GM19025 (cell line): ENCODE measurements around the gene NPPC.

ENCODE experiments used
- ATAC-seq: cut with Tn5 transposase; IDR thresholded peaks from one replicate; pipeline ENCODE4 v1.9.1; 2021; ENCODE audit warnings: mild to moderate bottlenecking, low read depth, moderate library complexity; ENCODE audit not compliant: unreplicated experiment

NPPC gene

GRCh38 chr2:231936491-231936890 lies 10.3 kb upstream of the NPPC start:
- no peak for ATAC-seq

GRCh38 chr2:231935815-231936214 lies 9.6 kb upstream of the NPPC start:
- ATAC-seq, result no peak

- no peak for ATAC-seq
Measured at GRCh38 chr2:231935207-231935524, 9.0 kb upstream of the NPPC start.

GRCh38 chr2:231934441-231935206 lies 8.4 kb upstream of the NPPC start:
- ATAC-seq, result no peak

- ATAC-seq, result no peak
Measured at GRCh38 chr2:231933916-231934401, 7.8 kb upstream of the NPPC start.

GRCh38 chr2:231932985-231933915 lies 7.1 kb upstream of the NPPC start:
- ATAC-seq, result no peak

- ATAC-seq, result no peak
Measured at GRCh38 chr2:231932711-231932970, 6.4 kb upstream of the NPPC start.

- ATAC-seq, result no peak
Measured at GRCh38 chr2:231931481-231931915, 5.3 kb upstream of the NPPC start.

- ATAC-seq, result no peak
Measured at GRCh38 chr2:231930593-231931281, 4.5 kb upstream of the NPPC start.

- ATAC-seq, result no peak
Measured at GRCh38 chr2:231929961-231930592, 3.9 kb upstream of the NPPC start.

- ATAC-seq, result no peak
Measured at GRCh38 chr2:231928901-231929725, 2.9 kb upstream of the NPPC start.

GRCh38 chr2:231928481-231928880 lies 2.3 kb upstream of the NPPC start:
- no peak for ATAC-seq

- ATAC-seq, result no peak
Measured at GRCh38 chr2:231927566-231927890, 1.3 kb upstream of the NPPC start.

- ATAC-seq, result no peak
Measured at GRCh38 chr2:231926761-231927565, 767 bp upstream of the NPPC start.

- no peak for ATAC-seq
Measured at GRCh38 chr2:231925303-231926179, 655 bp downstream of the NPPC start.

GRCh38 chr2:231924889-231925275 lies 1.3 kb downstream of the NPPC start:
- ATAC-seq, result no peak

GRCh38 chr2:231923951-231924888 lies 2.0 kb downstream of the NPPC start:
- no peak for ATAC-seq
